ENCODE data around the gene SCN1A.

Gene SCN1A

DNA sequence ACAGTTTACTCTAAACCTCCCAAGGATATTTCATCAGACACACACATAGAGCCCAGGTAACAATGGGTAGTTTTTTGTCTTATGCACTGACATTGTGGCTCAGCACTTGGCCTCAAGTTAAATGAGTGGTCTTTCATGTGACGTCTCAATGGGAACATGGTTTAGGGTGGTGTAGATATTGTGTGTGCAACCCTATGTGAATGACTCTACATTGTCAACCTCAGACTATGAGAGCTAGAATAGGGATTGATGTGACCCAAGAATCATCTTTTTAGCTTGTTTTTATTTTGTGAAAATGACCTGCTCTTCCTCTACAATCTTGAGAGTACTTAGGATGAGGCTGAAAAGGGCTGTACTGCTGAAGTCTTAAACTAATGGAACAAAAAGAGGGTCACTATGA lies 86.2 kb downstream of the SCN1A start:
- POLR2A ChIA-PET = no interaction called here
- TF ChIP-seq, protein P1, sequence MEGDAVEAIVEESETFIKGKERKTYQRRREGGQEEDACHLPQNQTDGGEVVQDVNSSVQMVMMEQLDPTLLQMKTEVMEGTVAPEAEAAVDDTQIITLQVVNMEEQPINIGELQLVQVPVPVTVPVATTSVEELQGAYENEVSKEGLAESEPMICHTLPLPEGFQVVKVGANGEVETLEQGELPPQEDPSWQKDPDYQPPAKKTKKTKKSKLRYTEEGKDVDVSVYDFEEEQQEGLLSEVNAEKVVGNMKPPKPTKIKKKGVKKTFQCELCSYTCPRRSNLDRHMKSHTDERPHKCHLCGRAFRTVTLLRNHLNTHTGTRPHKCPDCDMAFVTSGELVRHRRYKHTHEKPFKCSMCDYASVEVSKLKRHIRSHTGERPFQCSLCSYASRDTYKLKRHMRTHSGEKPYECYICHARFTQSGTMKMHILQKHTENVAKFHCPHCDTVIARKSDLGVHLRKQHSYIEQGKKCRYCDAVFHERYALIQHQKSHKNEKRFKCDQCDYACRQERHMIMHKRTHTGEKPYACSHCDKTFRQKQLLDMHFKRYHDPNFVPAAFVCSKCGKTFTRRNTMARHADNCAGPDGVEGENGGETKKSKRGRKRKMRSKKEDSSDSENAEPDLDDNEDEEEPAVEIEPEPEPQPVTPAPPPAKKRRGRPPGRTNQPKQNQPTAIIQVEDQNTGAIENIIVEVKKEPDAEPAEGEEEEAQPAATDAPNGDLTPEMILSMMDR (IDR thresholded peaks at IDR 0.05; ENCODE audit: insufficient read depth, low read length, missing control alignments) = no peak

DNA sequence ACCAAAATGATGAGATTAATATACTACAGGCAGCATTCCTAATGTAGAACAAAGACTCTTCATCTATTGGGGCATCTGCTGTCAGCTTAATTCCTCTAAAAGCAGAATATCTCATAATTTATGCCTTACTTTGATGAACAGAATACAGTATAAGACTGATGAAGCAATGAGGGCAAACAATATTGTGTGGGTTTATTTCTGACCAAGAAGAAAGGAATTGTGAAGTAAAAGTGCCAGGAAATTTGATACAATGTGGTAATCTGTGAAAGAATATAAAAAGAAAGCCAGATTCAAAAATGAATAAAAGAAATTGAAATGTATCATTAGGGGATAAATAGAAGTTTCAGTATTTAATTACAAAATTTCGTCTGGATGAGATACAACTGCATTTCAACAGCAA lies 95.5 kb downstream of the SCN1A start:
- H3K4me3 ChIP-seq (ENCODE audit: low read depth, low read length) = no peak overlapping the region
- DNase-seq (ENCODE audit: low read depth, low spot score) = no peak
- ChIA-PET POLR2A (no interaction called here), CTCF (no interaction called here)
- TF ChIP-seq, protein P1 (IDR thresholded peaks at IDR 0.05; ENCODE audit: insufficient read depth, low read length, missing control alignments) = no peak

More for the DNA sequence above, 86.2 kb downstream of the SCN1A start:
- H3K4me3 ChIP-seq (ENCODE audit: low read depth, low read length) = no peak overlapping the region
- CTCF ChIA-PET = interaction anchor here (1.5 kb wide), 1 partner anchor 16 kb away, joined by 6 read pairs; no protein-coding TSS in a partner anchor
- no peak for DNase-seq (ENCODE audit: low read depth, low spot score)

DNA sequence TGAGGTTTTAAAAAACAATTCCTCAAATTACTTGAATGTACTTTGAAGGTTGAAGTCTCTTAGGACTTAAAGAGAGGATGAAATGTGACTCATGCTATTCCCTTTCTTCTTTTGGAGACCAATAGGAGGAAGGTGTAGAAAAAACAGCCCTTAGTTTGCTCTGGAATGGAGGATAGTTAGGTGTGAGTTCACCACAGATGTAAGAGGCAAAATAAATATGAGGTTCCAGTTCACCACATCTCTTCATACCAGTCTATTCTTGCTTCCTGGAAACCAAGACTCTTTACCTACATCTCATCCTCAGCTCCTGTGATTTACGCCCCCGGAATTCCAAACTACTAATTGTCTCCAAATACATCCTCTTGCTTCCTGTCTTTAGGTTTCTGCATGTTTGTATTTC lies 96.8 kb downstream of the SCN1A start:
- CTCF ChIA-PET = no interaction called here
- no peak for DNase-seq (ENCODE audit: low read depth, low spot score)
- no peak overlapping the region for H3K4me3 ChIP-seq (ENCODE audit: low read depth, low read length)
- POLR2A ChIA-PET = no interaction called here
- TF ChIP-seq, protein P1 (IDR thresholded peaks at IDR 0.05; ENCODE audit: insufficient read depth, low read length, missing control alignments) = no peak

DNA sequence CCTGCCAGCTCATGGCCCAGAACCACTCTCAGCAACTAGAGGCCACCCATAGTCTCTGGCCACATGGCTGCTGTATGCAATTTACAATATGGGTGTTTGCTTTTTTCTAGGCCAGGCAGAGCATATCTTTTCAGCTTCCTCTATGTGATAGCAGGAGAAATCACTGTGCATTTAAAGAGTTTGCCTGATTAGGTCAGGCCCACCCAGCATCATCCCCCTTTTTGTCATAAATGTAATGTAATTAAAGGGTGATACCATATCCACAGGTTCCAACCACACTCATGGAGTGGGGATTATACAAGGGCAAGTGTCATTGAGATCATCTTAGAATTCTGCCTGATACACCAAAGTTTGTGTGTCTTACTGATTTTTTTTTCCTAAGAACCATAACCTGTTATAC lies 102.5 kb downstream of the SCN1A start:
- DNase-seq (ENCODE audit: low read depth, low spot score) = no peak
- TF ChIP-seq, protein P1 (IDR thresholded peaks at IDR 0.05; ENCODE audit: insufficient read depth, low read length, missing control alignments) = no peak
- H3K4me3 ChIP-seq (ENCODE audit: low read depth, low read length) = no peak overlapping the region
- POLR2A ChIA-PET = no interaction called here
- CTCF ChIA-PET = interaction anchor here (0.7 kb wide), 1 partner anchor 68 kb away, joined by 3 read pairs; no protein-coding TSS in a partner anchor

DNA sequence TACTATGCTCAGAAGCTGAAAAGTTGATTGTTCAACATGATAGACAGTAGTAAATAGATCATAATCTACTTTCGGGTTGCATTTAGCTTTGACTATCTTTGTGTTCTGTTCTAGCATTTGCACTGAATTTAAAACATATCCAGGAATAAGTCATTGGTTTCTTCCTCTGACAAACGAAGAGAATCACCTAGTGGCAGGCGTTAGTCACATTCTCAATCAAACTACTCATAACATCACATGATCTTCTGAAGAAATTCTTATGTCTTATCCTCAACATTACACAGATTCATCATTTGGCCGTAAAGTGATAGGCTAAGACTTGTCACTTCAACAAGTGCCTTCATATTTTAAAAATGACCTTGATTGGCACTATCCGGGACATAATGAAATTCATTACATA lies 110.6 kb downstream of the SCN1A start:
- DNase-seq (ENCODE audit: low read depth, low spot score) = no peak
- TF ChIP-seq, protein P1 (IDR thresholded peaks at IDR 0.05; ENCODE audit: insufficient read depth, low read length, missing control alignments) = no peak
- no peak overlapping the region for H3K4me3 ChIP-seq (ENCODE audit: low read depth, low read length)
- ChIA-PET POLR2A (no interaction called here), CTCF (no interaction called here)

DNA sequence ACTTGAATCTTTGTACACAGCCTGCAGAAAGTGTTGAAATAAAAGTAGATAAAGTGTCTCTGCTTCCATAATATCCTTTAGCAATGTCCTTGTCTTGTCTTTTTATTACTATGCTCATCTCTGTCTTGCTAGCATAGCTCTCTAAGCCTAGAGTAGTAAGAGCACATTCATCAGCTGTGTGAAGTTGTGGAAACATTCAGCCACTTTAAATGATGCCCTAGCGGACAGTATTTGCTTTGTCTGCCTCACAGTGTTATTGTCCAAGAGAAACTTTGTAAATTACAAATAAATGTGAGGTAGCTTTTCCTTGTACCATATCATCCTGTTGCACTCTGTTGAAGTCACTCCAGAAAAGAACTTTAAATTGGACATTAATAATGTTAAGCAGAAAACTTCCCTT lies 113.9 kb downstream of the SCN1A start:
- no peak overlapping the region for H3K4me3 ChIP-seq (ENCODE audit: low read depth, low read length)
- POLR2A ChIA-PET = no interaction called here
- no peak for DNase-seq (ENCODE audit: low read depth, low spot score)
- CTCF ChIA-PET = no interaction called here
- TF ChIP-seq, protein P1 (IDR thresholded peaks at IDR 0.05; ENCODE audit: insufficient read depth, low read length, missing control alignments) = no peak

Data from AG04449 (cell line).